HG03342 (cell line): ENCODE data around the gene SLC19A1.

Experiments
- ATAC-seq: cut with Tn5 transposase; IDR thresholded peaks from one replicate; pipeline ENCODE4 v1.9.1; 2021; ENCODE audit warnings: mild to moderate bottlenecking, moderate library complexity; ENCODE audit not compliant: unreplicated experiment

Gene SLC19A1

GRCh38 chr21:45545691-45546531 lies 3.7 kb upstream of the SLC19A1 start:
- no peak for ATAC-seq

GRCh38 chr21:45545236-45545570 lies 3.0 kb upstream of the SLC19A1 start:
- no peak for ATAC-seq

GRCh38 chr21:45544449-45545235 lies 2.4 kb upstream of the SLC19A1 start:
- no peak for ATAC-seq

- ATAC-seq: no peak
Observed at GRCh38 chr21:45543710-45544448, 1.6 kb upstream of the SLC19A1 start.

- no peak for ATAC-seq
Observed at GRCh38 chr21:45543371-45543709, 1.1 kb upstream of the SLC19A1 start.

GRCh38 chr21:45542667-45543370 lies 579 bp upstream of the SLC19A1 start:
- no peak for ATAC-seq

GRCh38 chr21:45541221-45542039 lies 810 bp downstream of the SLC19A1 start:
- no peak for ATAC-seq

GRCh38 chr21:45540601-45540970 lies 1.7 kb downstream of the SLC19A1 start:
- ATAC-seq: no peak

- ATAC-seq: no peak
Observed at GRCh38 chr21:45539796-45540600, 2.2 kb downstream of the SLC19A1 start.

GRCh38 chr21:45539046-45539795 lies 3.0 kb downstream of the SLC19A1 start:
- no peak for ATAC-seq

- no peak for ATAC-seq
Observed at GRCh38 chr21:45538381-45539045, 3.7 kb downstream of the SLC19A1 start.

GRCh38 chr21:45537746-45538291 lies 4.4 kb downstream of the SLC19A1 start:
- ATAC-seq: no peak

- no peak for ATAC-seq
Observed at GRCh38 chr21:45537111-45537745, 5.0 kb downstream of the SLC19A1 start.

GRCh38 chr21:45536301-45537081 lies 5.7 kb downstream of the SLC19A1 start:
- ATAC-seq: no peak

GRCh38 chr21:45535341-45536081 lies 6.7 kb downstream of the SLC19A1 start:
- ATAC-seq: no peak
